Subcutaneous adipose tissue (tissue), 4 donors: Measurements from ENCODE around the gene TYROBP. TPM values are rescaled to one million over a fixed set of nuclear protein-coding genes. Genes with fewer than 3 reads are reported as not detected.

Experiments
- total RNA-seq, 4 donors: library from RNA; depleted of rRNA; stranded (reverse); fragments of >200 nt; gene quantifications; one replicate each; pipeline ENCODE4 v1.1.0, GENCODE V29; 2016
- TF ChIP-seq, protein P1 (sequence below): fragments of 450-650 bp; IDR thresholded peaks from one replicate; pipeline ENCODE4 v1.5.1; 2016; ENCODE audit warnings: low read depth, mild to moderate bottlenecking, control low read depth, antibody characterized with exemption, moderate library complexity

Gene TYROBP
- total RNA-seq, 4 donors from 2014 or later, result 99.8 to 1,341 (median 209) TPM

GRCh38 chr19:35929876-35930275, 21.8 kb upstream of the TYROBP start:
- TF ChIP-seq, protein P1, sequence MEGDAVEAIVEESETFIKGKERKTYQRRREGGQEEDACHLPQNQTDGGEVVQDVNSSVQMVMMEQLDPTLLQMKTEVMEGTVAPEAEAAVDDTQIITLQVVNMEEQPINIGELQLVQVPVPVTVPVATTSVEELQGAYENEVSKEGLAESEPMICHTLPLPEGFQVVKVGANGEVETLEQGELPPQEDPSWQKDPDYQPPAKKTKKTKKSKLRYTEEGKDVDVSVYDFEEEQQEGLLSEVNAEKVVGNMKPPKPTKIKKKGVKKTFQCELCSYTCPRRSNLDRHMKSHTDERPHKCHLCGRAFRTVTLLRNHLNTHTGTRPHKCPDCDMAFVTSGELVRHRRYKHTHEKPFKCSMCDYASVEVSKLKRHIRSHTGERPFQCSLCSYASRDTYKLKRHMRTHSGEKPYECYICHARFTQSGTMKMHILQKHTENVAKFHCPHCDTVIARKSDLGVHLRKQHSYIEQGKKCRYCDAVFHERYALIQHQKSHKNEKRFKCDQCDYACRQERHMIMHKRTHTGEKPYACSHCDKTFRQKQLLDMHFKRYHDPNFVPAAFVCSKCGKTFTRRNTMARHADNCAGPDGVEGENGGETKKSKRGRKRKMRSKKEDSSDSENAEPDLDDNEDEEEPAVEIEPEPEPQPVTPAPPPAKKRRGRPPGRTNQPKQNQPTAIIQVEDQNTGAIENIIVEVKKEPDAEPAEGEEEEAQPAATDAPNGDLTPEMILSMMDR, result no peak

DNA sequence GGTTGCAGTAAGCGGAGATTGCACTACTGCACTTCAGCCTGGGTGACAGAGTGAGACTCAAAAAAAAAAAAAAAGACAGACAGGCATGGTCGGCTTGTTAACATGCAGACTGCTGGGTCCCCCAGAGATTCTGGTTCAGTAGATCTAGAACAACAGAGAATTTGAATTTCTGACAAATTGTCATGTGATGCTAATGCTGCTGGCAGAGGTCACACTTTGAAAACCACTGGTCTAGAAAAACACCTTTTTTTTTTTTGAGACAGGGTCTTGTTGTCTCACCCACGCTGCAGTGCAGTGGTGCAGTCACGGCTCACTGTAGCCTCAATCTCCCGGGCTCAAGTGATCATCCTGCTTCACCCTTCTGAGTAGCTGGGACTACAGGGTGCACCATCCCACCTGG, 20.4 kb upstream of the TYROBP start:
- TF ChIP-seq, protein P1, result no peak

DNA sequence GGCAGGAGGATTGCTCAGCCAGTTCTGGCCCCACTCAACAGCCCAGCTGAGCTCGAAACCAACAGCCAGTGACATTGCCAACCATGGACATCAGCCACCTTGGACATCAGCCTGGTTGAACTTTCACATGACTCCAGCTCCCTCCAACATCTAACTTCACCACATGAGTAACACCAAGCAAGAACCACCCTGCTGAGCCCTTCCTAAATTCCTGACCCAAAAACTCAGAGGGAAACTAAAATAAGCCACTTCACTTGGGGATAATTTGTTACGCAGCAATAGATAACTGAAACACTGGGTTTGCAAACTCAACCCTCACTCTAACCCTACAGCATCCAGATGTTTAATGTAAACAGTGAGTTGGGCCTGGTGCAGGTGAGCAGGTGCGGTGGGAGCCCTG, 17.4 kb upstream of the TYROBP start:
- TF ChIP-seq, protein P1, result no peak

GRCh38 chr19:35921012-35921411, 12.9 kb upstream of the TYROBP start:
- TF ChIP-seq, protein P1, result no peak

DNA sequence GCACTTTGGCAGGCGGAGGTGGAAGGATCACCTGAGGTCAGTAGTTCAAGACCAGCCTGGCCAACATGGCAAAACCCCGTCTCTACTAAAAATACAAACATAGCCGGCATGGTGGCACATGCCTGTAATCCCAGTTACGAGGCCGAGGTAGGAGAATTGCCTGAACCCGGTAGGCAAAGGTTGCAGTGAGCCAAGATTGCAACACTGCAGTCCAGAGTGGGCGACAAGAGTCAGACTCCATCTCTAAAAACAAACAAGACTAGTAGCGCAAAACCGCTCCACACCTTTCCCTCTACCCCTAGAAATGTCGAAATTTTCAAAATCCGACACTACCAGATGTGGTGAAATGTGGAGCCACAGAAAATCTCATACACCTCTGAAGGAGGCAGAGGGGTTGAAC, 11.2 kb upstream of the TYROBP start:
- TF ChIP-seq, protein P1, result no peak

DNA sequence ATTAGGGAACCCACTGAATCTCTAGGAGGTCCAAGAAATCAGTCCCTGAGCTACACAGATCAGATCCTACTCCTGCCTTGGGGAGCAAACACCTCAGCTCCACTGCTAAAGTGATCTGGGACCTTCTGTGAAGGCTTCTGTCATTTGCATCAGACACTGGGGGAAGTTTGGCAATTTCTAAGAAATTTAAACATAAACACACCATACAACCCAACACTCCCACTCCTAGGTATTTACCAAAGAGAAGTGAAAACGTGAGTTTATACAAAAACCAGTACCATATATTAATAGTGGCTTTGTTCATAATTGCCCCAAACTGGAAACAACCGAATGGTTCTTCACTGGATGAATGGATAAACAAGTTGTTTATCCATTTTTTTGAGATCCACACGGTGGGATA, 7.3 kb upstream of the TYROBP start:
- TF ChIP-seq, protein P1, result no peak

- TF ChIP-seq, protein P1, result no peak
Measured at GRCh38 chr19:35913589-35913988, 5.5 kb upstream of the TYROBP start.
